ENCODE results near the gene DDTL.
"Not testable (repeated sequence)": the region's sequence is repeated elsewhere in the genome, so short reads cannot be mapped to it uniquely, and the experiment has no call there.

The DDTL gene

GRCh38 chr22:23970816-23971486, 4.3 kb downstream of the DDTL start:
- no peak for DNase-seq

GRCh38 chr22:23971927-23972326, 5.2 kb downstream of the DDTL start:
- DNase-seq: not testable (repeated sequence)

- not testable (repeated sequence) for DNase-seq
These were observed 7.7 kb downstream of the DDTL start, which contains the start of gene DDT for GRCh38 chr22:23974345-23974744. TSS of gene DDT (minus strand) at chr22:23974441. CDS start at chr22:23974414, 27 bp downstream.

GRCh38 chr22:23974836-23975352, 8.2 kb downstream of the DDTL start:
- not testable (repeated sequence) for DNase-seq

GRCh38 chr22:23977304-23977703, 10.6 kb downstream of the DDTL start:
- DNase-seq: not testable (repeated sequence)

- DNase-seq: not testable (repeated sequence)
These were observed 13.0 kb downstream of the DDTL start, which contains the start of gene GSTT2 for GRCh38 chr22:23979557-23980240. TSS of gene GSTT2 (plus strand) at chr22:23980134.

- not testable (repeated sequence) for DNase-seq
These were observed 13.9 kb downstream of the DDTL start for GRCh38 chr22:23980567-23980966.

- peak; percentile 33 for DNase-seq
These were observed 17.7 kb downstream of the DDTL start for GRCh38 chr22:23984430-23984829.

GRCh38 chr22:23986089-23986488, 19.4 kb downstream of the DDTL start:
- DNase-seq: not testable (repeated sequence)

- DNase-seq: not testable (repeated sequence)
These were observed 20.0 kb downstream of the DDTL start for GRCh38 chr22:23986538-23987178.

GRCh38 chr22:23989583-23990244, 23.0 kb downstream of the DDTL start:
- not testable (repeated sequence) for DNase-seq

- DNase-seq: not testable (repeated sequence)
These were observed 26.4 kb downstream of the DDTL start for GRCh38 chr22:23993080-23993479.

- DNase-seq: not testable (repeated sequence)
These were observed 27.0 kb downstream of the DDTL start for GRCh38 chr22:23993581-23994177.

GRCh38 chr22:23997092-23997491, 30.4 kb downstream of the DDTL start:
- DNase-seq: no peak

- DNase-seq: not testable (repeated sequence)
These were observed 33.1 kb downstream of the DDTL start for GRCh38 chr22:23999779-24000178.

- DNase-seq: no peak
These were observed 34.6 kb downstream of the DDTL start for GRCh38 chr22:24001314-24001713.

GRCh38 chr22:24002272-24002671, 35.6 kb downstream of the DDTL start:
- no peak for DNase-seq

- no peak for DNase-seq
These were observed 36.2 kb downstream of the DDTL start for GRCh38 chr22:24002851-24003250.

GRCh38 chr22:24003887-24004286, 37.2 kb downstream of the DDTL start:
- DNase-seq: no peak

GRCh38 chr22:24005201-24005600, 38.5 kb downstream of the DDTL start, which contains the start of gene GSTT4:
TSS of gene GSTT4 (minus strand) at chr22:24005453. CDS start at chr22:24005356, 97 bp downstream.
- DNase-seq: no peak

GRCh38 chr22:24006207-24006913, 39.7 kb downstream of the DDTL start:
- DNase-seq: no peak

- DNase-seq: no peak
These were observed 40.2 kb downstream of the DDTL start for GRCh38 chr22:24006914-24007214.

All from NCI-H1092 treated with DMSO at 0.1 percent for 48 hours (cell line).